Measurements from ENCODE around the gene SNW1. TPM values are rescaled to one million over a fixed set of nuclear protein-coding genes. Genes with fewer than 3 reads are reported as not detected.

SNW1 gene
- total and polyA plus RNA-seq, 2 of the 4 experiments (the other 2 are of a cell fraction), result 28.2 to 30.6 TPM

DNA sequence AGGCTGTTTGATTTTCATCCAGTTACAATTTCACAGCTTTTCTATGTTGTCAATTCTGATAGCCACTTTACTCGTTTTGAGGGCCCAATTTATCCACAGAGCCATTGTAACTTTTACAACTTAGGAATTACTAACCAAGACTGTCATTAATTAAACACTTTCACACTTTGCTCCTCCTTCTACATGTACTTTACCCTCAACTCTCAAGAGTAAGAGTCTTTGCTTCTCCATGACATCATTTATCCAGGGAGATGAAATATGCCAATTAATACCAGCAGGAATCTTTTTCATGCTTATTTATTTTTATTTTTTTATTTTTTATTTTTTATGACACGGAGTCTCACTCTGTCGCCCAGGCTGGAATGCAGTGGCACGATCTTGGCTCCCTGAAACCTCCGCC lies 39.5 kb downstream of the SNW1 start:
- DNase-seq (no peak), ATAC-seq (ENCODE audit: low read depth) (no peak)
- H3K4me1 ChIP-seq (ENCODE audit: control insufficient read depth, insufficient read depth, low read length), result no peaks in the 10 kb centered on the region
- H3K23ac ChIP-seq (ENCODE audit: low read depth, low read length), result no peak overlapping the region
- 100% methylated on average over 1 of the region's 5 CpGs; no CpG with 5 or more reads in 1 of the 2 experiments for WGBS, 2 experiments (ENCODE audit: extremely low coverage in 2 of 2, insufficient read length in 1 of 2)
- intact Hi-C loops (cut with micrococcal nuclease) (no loop called here), in situ Hi-C loops (cut with MboI; ENCODE audit: low sequenced_read_pairs) (no loop called here), dilution Hi-C loops (cut with HindIII; ENCODE audit: low sequenced_read_pairs, unreplicated experiment) (no loop called here)
- H3K4ac ChIP-seq (ENCODE audit: low read depth, low read length), result no peak overlapping the region
- H2BK15ac ChIP-seq (ENCODE audit: low read depth, low read length), result no peak overlapping the region
- no peak overlapping the region for H2AFZ ChIP-seq (replicated peaks; ENCODE audit: low read length, poor library complexity)
- CTCF ChIA-PET, result interaction anchor here (0.6 kb wide), 1 partner anchor 13 kb away, joined by 3 read pairs; no protein-coding TSS in a partner anchor
- no peak overlapping the region for H3K4me3 ChIP-seq (ENCODE audit: insufficient read depth, low read depth, low read length)
- BruUV-seq (replicated peaks), result no TSS peak
- no peak overlapping the region for H4K91ac ChIP-seq (ENCODE audit: insufficient read depth, low read depth, low read length)
- no peaks in the 10 kb centered on the region for H3K27me3 ChIP-seq (ENCODE audit: control insufficient read depth, insufficient read depth, low read length)
- no peak overlapping the region for H2BK20ac ChIP-seq (ENCODE audit: low read depth, low read length)
- H3K14ac ChIP-seq (replicated peaks; ENCODE audit: low read depth, low read length), result no peak overlapping the region
- no peak overlapping the region for H2AK9ac ChIP-seq (replicated peaks; ENCODE audit: low read depth, low read length, poor library complexity)
- POLR2A ChIA-PET (ENCODE audit: unreplicated experiment), result no interaction called here
- H3K9me1 ChIP-seq (ENCODE audit: insufficient read depth, low read length), result 0 out of 2 replicates have a peak, but pooled peaks cover 2% of the 10 kb centered on the region
- no peak overlapping the region for H3K56ac ChIP-seq (ENCODE audit: extremely low read depth, insufficient read depth, low read length)
- no peak overlapping the region for H4K5ac ChIP-seq (ENCODE audit: low read depth, low read length)
- H2BK120ac ChIP-seq (ENCODE audit: low read depth, low read length), result no peak overlapping the region
- TF ChIP-seq NFE2L2 (IDR thresholded peaks at IDR 0.05; ENCODE audit: low read depth, low read length) (no peak), FOS (IDR thresholded peaks at IDR 0.05; ENCODE audit: low read depth, low read length) (no peak), CEBPB (IDR thresholded peaks at IDR 0.05; ENCODE audit: low read depth, low read length) (no peak), POLR2A (IDR thresholded peaks at IDR 0.05; ENCODE audit: low read depth, low read length) (no peak), MAFK (IDR thresholded peaks at IDR 0.05; ENCODE audit: low read depth, low read length) (no peak), MXI1 (IDR thresholded peaks at IDR 0.05; ENCODE audit: borderline replicate concordance, low read depth, low read length) (no peak), SMC3 (IDR thresholded peaks at IDR 0.05; ENCODE audit: low read depth, low read length) (no peak), RAD21 (IDR thresholded peaks at IDR 0.05; ENCODE audit: low read length) (no peak), RFX5 (IDR thresholded peaks at IDR 0.05; ENCODE audit: low read depth, low read length) (no peak), CHD1 (IDR thresholded peaks at IDR 0.05; ENCODE audit: low read depth, low read length) (no peak), MAZ (IDR thresholded peaks at IDR 0.05; ENCODE audit: borderline replicate concordance, low read depth, low read length) (no peak), RCOR1 (IDR thresholded peaks at IDR 0.05; ENCODE audit: insufficient replicate concordance, low read length) (no peak)
- TF ChIP-seq, protein P1, sequence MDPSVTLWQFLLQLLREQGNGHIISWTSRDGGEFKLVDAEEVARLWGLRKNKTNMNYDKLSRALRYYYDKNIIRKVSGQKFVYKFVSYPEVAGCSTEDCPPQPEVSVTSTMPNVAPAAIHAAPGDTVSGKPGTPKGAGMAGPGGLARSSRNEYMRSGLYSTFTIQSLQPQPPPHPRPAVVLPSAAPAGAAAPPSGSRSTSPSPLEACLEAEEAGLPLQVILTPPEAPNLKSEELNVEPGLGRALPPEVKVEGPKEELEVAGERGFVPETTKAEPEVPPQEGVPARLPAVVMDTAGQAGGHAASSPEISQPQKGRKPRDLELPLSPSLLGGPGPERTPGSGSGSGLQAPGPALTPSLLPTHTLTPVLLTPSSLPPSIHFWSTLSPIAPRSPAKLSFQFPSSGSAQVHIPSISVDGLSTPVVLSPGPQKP (IDR thresholded peaks at IDR 0.05; ENCODE audit: borderline replicate concordance, low read depth, low read length), result no peak
- TF ChIP-seq, protein P2, sequence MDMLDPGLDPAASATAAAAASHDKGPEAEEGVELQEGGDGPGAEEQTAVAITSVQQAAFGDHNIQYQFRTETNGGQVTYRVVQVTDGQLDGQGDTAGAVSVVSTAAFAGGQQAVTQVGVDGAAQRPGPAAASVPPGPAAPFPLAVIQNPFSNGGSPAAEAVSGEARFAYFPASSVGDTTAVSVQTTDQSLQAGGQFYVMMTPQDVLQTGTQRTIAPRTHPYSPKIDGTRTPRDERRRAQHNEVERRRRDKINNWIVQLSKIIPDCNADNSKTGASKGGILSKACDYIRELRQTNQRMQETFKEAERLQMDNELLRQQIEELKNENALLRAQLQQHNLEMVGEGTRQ (IDR thresholded peaks at IDR 0.05; ENCODE audit: low read depth, low read length), result no peak
- TF ChIP-seq, protein P3, sequence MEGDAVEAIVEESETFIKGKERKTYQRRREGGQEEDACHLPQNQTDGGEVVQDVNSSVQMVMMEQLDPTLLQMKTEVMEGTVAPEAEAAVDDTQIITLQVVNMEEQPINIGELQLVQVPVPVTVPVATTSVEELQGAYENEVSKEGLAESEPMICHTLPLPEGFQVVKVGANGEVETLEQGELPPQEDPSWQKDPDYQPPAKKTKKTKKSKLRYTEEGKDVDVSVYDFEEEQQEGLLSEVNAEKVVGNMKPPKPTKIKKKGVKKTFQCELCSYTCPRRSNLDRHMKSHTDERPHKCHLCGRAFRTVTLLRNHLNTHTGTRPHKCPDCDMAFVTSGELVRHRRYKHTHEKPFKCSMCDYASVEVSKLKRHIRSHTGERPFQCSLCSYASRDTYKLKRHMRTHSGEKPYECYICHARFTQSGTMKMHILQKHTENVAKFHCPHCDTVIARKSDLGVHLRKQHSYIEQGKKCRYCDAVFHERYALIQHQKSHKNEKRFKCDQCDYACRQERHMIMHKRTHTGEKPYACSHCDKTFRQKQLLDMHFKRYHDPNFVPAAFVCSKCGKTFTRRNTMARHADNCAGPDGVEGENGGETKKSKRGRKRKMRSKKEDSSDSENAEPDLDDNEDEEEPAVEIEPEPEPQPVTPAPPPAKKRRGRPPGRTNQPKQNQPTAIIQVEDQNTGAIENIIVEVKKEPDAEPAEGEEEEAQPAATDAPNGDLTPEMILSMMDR (conservative IDR thresholded peaks at IDR 0.05; ENCODE audit: low read depth, low read length), result no peak
- H3K9me3 ChIP-seq (ENCODE audit: control insufficient read depth, insufficient read depth, low read length), result no peaks in the 10 kb centered on the region
- peaks cover 14 to 15% of the 10 kb centered on the region in 2 experiments for H3K79me1 ChIP-seq (ENCODE audit: low read depth in 1 of 2, low read length in 2 of 2)
- H2BK5ac ChIP-seq (ENCODE audit: low read depth, low read length, poor library complexity, severe bottlenecking), result no peak overlapping the region
- no peak overlapping the region for H3K27ac ChIP-seq (ENCODE audit: insufficient read depth, low read length)
- H3K9ac ChIP-seq (ENCODE audit: low read depth, low read length), result no peak overlapping the region
- H3K36me3 ChIP-seq (ENCODE audit: control insufficient read depth, insufficient read depth, low read length), result peaks cover 45% of the 10 kb centered on the region
- peaks cover 6% of the 10 kb centered on the region; the same call in 1 of the 2 replicates for H4K20me1 ChIP-seq (ENCODE audit: insufficient read depth, low read length)
- H3K18ac ChIP-seq (ENCODE audit: low read depth, low read length), result no peak overlapping the region
- no peak overlapping the region for H4K8ac ChIP-seq (ENCODE audit: low read depth in 2 of 2, low read length in 2 of 2)
- H3K4me2 ChIP-seq (ENCODE audit: low read depth, low read length), result no peak overlapping the region
- H2AK5ac ChIP-seq (ENCODE audit: low read depth, low read length), result no peak overlapping the region
